Measurements from ENCODE around the gene RBMY1E. TPM values are rescaled to one million over a fixed set of nuclear protein-coding genes. Genes with fewer than 3 reads are reported as not detected.
"Not testable (repeated sequence)": the region's sequence is repeated elsewhere in the genome, so short reads cannot be mapped to it uniquely, and the experiment has no call there.

Gene RBMY1E
- not detected for total RNA-seq

DNA sequence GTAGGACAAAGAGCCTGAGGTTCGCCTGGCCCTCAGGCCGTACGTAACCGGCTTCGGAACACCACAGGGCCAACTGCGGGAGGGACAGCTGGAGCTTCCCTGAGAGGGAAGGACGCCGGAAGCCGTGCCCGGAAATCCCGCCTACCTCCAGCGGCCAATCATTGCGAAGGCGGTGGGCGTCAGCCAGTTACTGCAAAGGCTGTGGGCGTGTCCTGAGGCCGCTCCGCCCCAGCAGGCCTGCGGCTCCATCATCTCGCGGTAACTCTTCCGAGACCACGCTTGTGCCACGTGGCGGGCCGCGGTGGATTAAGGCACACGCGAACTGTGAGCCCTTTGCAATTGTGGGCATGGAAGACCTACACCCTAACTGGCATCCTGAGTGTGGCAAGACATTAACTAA, at the start of gene RBMY1E:
Gene RBMY1E (minus strand): TSS at position 101 of the 400 bp plus-strand sequence. CDS start 1,978 bp downstream, outside the sequence.
- DNase-seq = not testable (repeated sequence)

DNA sequence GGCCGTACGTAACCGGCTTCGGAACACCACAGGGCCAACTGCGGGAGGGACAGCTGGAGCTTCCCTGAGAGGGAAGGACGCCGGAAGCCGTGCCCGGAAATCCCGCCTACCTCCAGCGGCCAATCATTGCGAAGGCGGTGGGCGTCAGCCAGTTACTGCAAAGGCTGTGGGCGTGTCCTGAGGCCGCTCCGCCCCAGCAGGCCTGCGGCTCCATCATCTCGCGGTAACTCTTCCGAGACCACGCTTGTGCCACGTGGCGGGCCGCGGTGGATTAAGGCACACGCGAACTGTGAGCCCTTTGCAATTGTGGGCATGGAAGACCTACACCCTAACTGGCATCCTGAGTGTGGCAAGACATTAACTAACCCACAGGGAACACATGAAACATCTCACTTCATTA, 23.4 kb downstream of the RBMY1E start, which contains the start of gene RBMY1D:
Gene RBMY1D (minus strand): TSS at position 101 of the 400 bp plus-strand sequence. CDS start 2,013 bp downstream, outside the sequence.
- not testable (repeated sequence) for DNase-seq

DNA sequence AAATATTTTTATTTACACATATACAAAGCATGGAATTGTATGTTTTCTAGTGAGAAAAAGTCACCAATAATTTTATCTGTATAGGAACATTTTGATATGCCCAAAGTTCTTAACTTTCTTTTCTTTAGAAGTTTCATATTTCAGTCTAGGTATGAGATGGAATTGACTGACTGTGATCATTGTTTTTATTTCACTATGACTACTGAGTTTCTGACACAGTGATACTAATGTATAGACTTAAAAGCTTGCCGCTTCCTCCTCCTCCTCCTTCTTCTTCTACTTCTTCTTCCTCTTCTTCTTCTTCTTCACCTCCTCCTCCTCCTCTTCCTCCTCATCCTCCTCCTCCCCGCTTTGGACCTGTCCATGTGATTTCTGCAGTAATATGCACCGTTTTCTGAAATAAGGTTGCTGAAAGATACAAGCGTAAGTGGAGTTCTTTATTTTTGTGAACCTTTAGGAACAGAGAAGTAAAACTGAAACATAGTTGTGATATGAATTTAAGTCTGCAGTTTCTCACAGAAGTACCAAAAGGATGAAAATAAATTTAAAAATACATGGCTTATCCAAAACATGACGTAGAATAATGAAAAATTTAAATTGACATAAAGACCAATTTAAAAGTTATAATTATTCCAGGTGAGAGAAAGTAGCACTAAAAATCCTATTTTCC, 48.3 kb downstream of the RBMY1E start:
- DNase-seq = not testable (repeated sequence)

Other genes with a start within 250 kb of the RBMY1E start
- not detected for gene RBMY1D, start 23.5 kb downstream of the RBMY1E start, total RNA-seq

Data from tongue (tissue), 2 donors.